ENCODE measurements around the gene DMD. TPM values are rescaled to one million over a fixed set of nuclear protein-coding genes. Genes with fewer than 3 reads are reported as not detected.

DMD gene
- total RNA-seq, 2 experiments from 2014 or later, result 0.20 to 0.47 TPM

DNA sequence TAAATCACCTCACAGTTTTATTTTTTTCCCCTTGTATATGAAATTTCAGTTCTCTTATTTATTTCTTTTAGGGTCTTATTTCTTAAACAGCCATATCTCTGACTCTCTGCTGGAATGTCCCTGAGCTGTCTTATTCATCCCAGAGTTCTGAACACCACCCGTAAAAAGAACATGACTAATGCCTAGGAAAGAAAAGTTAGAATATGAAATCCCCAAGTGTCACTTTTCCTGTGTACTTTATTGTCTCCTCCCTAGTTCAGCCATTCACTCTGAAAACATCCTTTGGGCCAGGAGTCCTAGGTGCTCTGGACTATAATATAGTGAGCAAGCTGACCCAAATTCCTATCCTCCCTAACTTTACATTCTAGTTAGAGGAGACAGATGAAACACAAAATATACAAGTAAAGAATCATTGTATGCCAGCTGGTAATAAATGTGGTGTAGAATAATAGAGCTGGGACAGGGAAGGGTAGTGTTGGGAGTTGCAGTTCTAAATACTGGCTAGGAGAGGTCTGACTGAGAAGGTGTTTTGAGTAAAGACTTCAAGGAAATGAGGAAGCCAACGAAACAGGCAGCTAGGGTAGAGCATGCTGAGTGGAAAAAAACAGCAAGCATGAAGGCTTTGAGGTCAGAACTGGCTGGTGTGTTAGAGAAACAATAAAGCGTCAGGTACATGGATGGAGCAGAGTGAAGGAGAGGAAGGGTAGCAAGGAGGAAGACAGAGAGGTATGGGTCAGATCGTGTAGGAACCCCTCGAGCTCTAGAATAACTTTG lies 2098.9 kb downstream of the DMD start:
- intact Hi-C loops (cut with DNase I, micrococcal nuclease), result no loop called here
- Histone ChIP-seq H3K27me3 (ENCODE audit: control insufficient read depth in 1 of 2, insufficient read depth in 2 of 2, low read length in 2 of 2) (no peaks in the 10 kb centered on the region), H3K9me3 (ENCODE audit: control insufficient read depth in 1 of 2, insufficient read depth in 1 of 2, low read length in 2 of 2) (no peaks in the 10 kb centered on the region), H3K27ac (ENCODE audit: low read depth in 1 of 2, low read length in 2 of 2) (no peak overlapping the region), H3K36me3 (ENCODE audit: insufficient read depth, low read length) (no peaks in the 10 kb centered on the region), H3K4me1 (ENCODE audit: insufficient read depth, low read length) (no peaks in the 10 kb centered on the region), H3K4me3 (ENCODE audit: low read length) (no peak overlapping the region)
- POLR2A ChIA-PET, result no interaction called here
- H3K4me3 Mint-ChIP-seq, result no peak overlapping the region
- DNase-seq (no peak), ATAC-seq (ENCODE audit: poor library complexity) (no peak)
- CTCF ChIA-PET, result no interaction called here
- H3K36me3 Mint-ChIP-seq (ENCODE audit: low read depth), result no peaks in the 10 kb centered on the region
- no peaks in the 10 kb centered on the region for H3K4me1 Mint-ChIP-seq (ENCODE audit: low read depth)
- TF ChIP-seq, protein P1, sequence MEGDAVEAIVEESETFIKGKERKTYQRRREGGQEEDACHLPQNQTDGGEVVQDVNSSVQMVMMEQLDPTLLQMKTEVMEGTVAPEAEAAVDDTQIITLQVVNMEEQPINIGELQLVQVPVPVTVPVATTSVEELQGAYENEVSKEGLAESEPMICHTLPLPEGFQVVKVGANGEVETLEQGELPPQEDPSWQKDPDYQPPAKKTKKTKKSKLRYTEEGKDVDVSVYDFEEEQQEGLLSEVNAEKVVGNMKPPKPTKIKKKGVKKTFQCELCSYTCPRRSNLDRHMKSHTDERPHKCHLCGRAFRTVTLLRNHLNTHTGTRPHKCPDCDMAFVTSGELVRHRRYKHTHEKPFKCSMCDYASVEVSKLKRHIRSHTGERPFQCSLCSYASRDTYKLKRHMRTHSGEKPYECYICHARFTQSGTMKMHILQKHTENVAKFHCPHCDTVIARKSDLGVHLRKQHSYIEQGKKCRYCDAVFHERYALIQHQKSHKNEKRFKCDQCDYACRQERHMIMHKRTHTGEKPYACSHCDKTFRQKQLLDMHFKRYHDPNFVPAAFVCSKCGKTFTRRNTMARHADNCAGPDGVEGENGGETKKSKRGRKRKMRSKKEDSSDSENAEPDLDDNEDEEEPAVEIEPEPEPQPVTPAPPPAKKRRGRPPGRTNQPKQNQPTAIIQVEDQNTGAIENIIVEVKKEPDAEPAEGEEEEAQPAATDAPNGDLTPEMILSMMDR (IDR thresholded peaks at IDR 0.05), result no peak
- no peak overlapping the region for H3K27ac Mint-ChIP-seq
- no peaks in the 10 kb centered on the region for H3K9me3 Mint-ChIP-seq
- H3K27me3 Mint-ChIP-seq, result no peaks in the 10 kb centered on the region

DNA sequence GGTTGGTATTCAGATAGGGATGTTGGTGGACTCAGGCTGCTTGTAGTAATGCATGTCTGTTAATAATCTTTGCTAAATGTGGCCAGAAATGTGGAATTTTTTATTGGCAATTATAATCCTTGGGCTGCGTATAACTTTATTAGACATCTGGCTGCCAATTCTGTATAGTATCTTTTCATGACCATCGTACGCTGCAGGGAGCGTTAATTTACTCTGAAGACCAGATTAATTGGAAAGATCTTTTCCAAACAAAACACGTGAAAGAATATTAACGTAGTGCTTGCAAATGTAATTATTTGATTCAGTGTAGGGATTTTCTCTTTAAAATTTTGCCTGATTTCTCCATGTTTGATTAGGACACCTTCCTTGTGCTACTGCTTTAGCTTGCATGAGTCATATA lies 2100.7 kb downstream of the DMD start:
- no peak for ATAC-seq (ENCODE audit: poor library complexity)
- CTCF ChIA-PET, result no interaction called here
- Histone ChIP-seq H3K27me3 (ENCODE audit: control insufficient read depth in 1 of 2, insufficient read depth in 2 of 2, low read length in 2 of 2) (no peaks in the 10 kb centered on the region), H3K4me1 (ENCODE audit: insufficient read depth, low read length) (no peaks in the 10 kb centered on the region), H3K36me3 (ENCODE audit: insufficient read depth, low read length) (no peaks in the 10 kb centered on the region), H3K27ac (ENCODE audit: low read depth in 1 of 2, low read length in 2 of 2) (no peak overlapping the region), H3K9me3 (ENCODE audit: control insufficient read depth in 1 of 2, insufficient read depth in 1 of 2, low read length in 2 of 2) (no peaks in the 10 kb centered on the region), H3K4me3 (ENCODE audit: low read length) (no peak overlapping the region)
- TF ChIP-seq, protein P1 (IDR thresholded peaks at IDR 0.05), result no peak
- Mint-ChIP-seq H3K27me3 (no peaks in the 10 kb centered on the region), H3K36me3 (ENCODE audit: low read depth) (no peaks in the 10 kb centered on the region), H3K4me3 (no peak overlapping the region), H3K4me1 (ENCODE audit: low read depth) (no peaks in the 10 kb centered on the region), H3K9me3 (no peaks in the 10 kb centered on the region), H3K27ac (no peak overlapping the region)
- POLR2A ChIA-PET, result no interaction called here
- intact Hi-C loops (cut with DNase I, micrococcal nuclease), result no loop called here
- no peak for DNase-seq

DNA sequence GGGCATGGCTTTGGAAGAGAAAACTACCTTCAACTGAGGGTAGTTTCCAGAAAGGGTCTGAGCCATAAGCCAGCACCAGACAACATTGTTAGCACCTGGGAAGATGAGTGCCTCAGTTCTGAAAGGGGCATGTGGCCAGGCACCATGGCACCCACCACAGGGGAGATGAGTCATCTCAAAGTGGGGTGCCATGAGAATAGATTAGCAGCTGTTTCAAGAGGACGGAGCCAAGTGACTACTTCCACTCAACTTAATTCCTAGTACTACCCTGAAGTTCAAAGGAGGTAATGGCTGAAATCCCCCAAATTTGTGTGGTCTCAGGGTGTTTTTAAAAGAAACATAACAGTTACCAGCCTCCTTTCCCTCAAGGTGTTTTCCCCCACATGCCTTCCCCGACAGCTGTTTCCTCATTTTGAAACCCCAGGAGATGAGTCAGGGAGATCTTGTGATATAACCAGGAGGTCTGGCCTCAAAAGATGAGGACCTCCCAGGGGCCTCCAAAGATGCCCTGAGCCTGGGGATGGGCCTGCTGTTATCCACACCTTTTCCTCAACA lies 2111.7 kb downstream of the DMD start:
- H3K36me3 Mint-ChIP-seq (ENCODE audit: low read depth), result no peaks in the 10 kb centered on the region

More for the DNA sequence above, 2111.7 kb downstream of the DMD start:
- H3K4me1 ChIP-seq (ENCODE audit: insufficient read depth, low read length), result no peaks in the 10 kb centered on the region
- Mint-ChIP-seq H3K4me1 (ENCODE audit: low read depth) (no peaks in the 10 kb centered on the region), H3K27ac (no peak overlapping the region), H3K27me3 (no peaks in the 10 kb centered on the region), H3K9me3 (no peaks in the 10 kb centered on the region), H3K4me3 (no peak overlapping the region)
- H3K27me3 ChIP-seq (ENCODE audit: control insufficient read depth in 1 of 2, insufficient read depth in 2 of 2, low read length in 2 of 2), result no peaks in the 10 kb centered on the region
- POLR2A ChIA-PET, result no interaction called here
- ATAC-seq (ENCODE audit: poor library complexity) (no peak), DNase-seq (peak in 2 of 14 experiments; percentile 6 to 15)
- intact Hi-C loops (cut with DNase I, micrococcal nuclease), result no loop called here
- no peaks in the 10 kb centered on the region for H3K9me3 ChIP-seq (ENCODE audit: control insufficient read depth in 1 of 2, insufficient read depth in 1 of 2, low read length in 2 of 2)
- H3K36me3 ChIP-seq (ENCODE audit: insufficient read depth, low read length), result no peaks in the 10 kb centered on the region
- CTCF ChIA-PET, result no interaction called here
- H3K27ac ChIP-seq (ENCODE audit: low read depth in 1 of 2, low read length in 2 of 2), result no peak overlapping the region
- TF ChIP-seq, protein P1 (IDR thresholded peaks at IDR 0.05), result no peak
- no peak overlapping the region for H3K4me3 ChIP-seq (ENCODE audit: low read length)

Measured in CD4-positive, alpha-beta T cell (primary cell).